OCI-LY1 (cell line): ENCODE data around the gene ZFP91.

Source experiments
- H2AFZ ChIP-seq: fragments of 200-600 bp; sonication (generic), shearing (Covaris generic); 2 replicates; pipeline ENCODE4 v1.6.0; 2014; ENCODE audit warnings: antibody characterized with exemption, mild to moderate bottlenecking, low read length
- H3F3A ChIP-seq: fragments of 200-600 bp; sonication (generic), shearing (Covaris generic); 2 replicates; pipeline ENCODE4 v1.6.0; 2014; ENCODE audit warnings: mild to moderate bottlenecking, antibody characterized with exemption, low read length, moderate library complexity; ENCODE audit not compliant: insufficient read depth
- H3K27ac ChIP-seq: fragments of 200-600 bp; sonication (generic); 2 replicates; pipeline ENCODE4 v1.5.1; 2014; ENCODE audit warnings: low read length, mixed run types, mild to moderate bottlenecking, low read depth; ENCODE audit not compliant: poor library complexity, severe bottlenecking
- H3K27me3 ChIP-seq: fragments of 200-600 bp; sonication (generic); 2 replicates; pipeline ENCODE4 v1.6.0; 2014; ENCODE audit warnings: antibody characterized with exemption, mild to moderate bottlenecking, low read length, moderate library complexity; ENCODE audit not compliant: insufficient read depth
- H3K36me3 ChIP-seq: fragments of 200-600 bp; sonication (generic); 2 replicates; pipeline ENCODE4 v1.6.1; 2014; ENCODE audit warnings: mild to moderate bottlenecking, antibody characterized with exemption, low read length, moderate library complexity, mixed read lengths; ENCODE audit not compliant: insufficient read depth
- H3K4me1 ChIP-seq: fragments of 200-600 bp; sonication (generic); 2 replicates; pipeline ENCODE4 v1.5.1; 2014; ENCODE audit warnings: mild to moderate bottlenecking, low read length, moderate library complexity; ENCODE audit not compliant: insufficient read depth, severe bottlenecking
- H3K4me2 ChIP-seq: fragments of 200-600 bp; sonication (generic), shearing (Covaris generic); 2 replicates; pipeline ENCODE4 v1.6.1; 2014; ENCODE audit warnings: low read length
- H3K4me3 ChIP-seq: fragments of 200-600 bp; sonication (generic); 2 replicates; pipeline ENCODE4 v1.5.1; 2014; ENCODE audit warnings: low read length, low read depth, mild to moderate bottlenecking, mixed read lengths; ENCODE audit not compliant: poor library complexity, severe bottlenecking
- H3K79me2 ChIP-seq: fragments of 200-600 bp; shearing (Covaris generic); 2 replicates; pipeline ENCODE4 v1.6.1; 2016; ENCODE audit warnings: mixed run types, low read length, mixed read lengths; ENCODE audit not compliant: insufficient read depth
- H3K9ac ChIP-seq: fragments of 200-600 bp; sonication (generic), shearing (Covaris generic); 2 replicates; pipeline ENCODE4 v1.6.1; 2014; ENCODE audit warnings: mild to moderate bottlenecking, low read length, mixed read lengths
- H3K9me2 ChIP-seq: fragments of 200-600 bp; sonication (generic), shearing (Covaris generic); 2 replicates; pipeline ENCODE4 v1.6.1; 2014; ENCODE audit warnings: low read depth, mild to moderate bottlenecking, low read length, mixed read lengths
- H3K9me3 ChIP-seq: fragments of 200-600 bp; shearing (Covaris generic); 2 replicates; pipeline ENCODE4 v1.6.1; 2014; ENCODE audit warnings: low read length, mixed read lengths
- H4K20me1 ChIP-seq: fragments of 200-600 bp; sonication (generic), shearing (Covaris generic); 2 replicates; pipeline ENCODE4 v1.6.0; 2016; ENCODE audit warnings: mild to moderate bottlenecking, low read length; ENCODE audit not compliant: insufficient read depth
- CTCF ChIP-seq: fragments of 200-600 bp; sonication (generic), shearing (Covaris generic); IDR thresholded peaks from 2 replicates; pipeline ENCODE4 v1.5.1; 2017; ENCODE audit warnings: mild to moderate bottlenecking, antibody characterized with exemption, low read length, moderate library complexity, mixed read lengths
- EZH2 ChIP-seq: fragments of 200-600 bp; sonication (generic), shearing (Covaris generic); IDR thresholded peaks from 2 replicates; pipeline ENCODE4 v1.8.0; 2017; ENCODE audit warnings: borderline replicate concordance, mixed run types, mild to moderate bottlenecking, antibody characterized with exemption, low read length, moderate library complexity, mixed read lengths

The ZFP91 gene

GRCh38 chr11:58641341-58641740 is 62.5 kb downstream of the ZFP91 start:
- TF ChIP-seq CTCF, result no peak
- no peak for TF ChIP-seq EZH2
- H3K4me2 ChIP-seq, result no peak overlapping the region
- H3K9me3 ChIP-seq, result peaks cover 6% of the 10 kb centered on the region; the same call in 1 of the 2 replicates
- H3K27me3 ChIP-seq, result no peaks in the 10 kb centered on the region
- H3K9me2 ChIP-seq, result no peaks in the 10 kb centered on the region
- H3K36me3 ChIP-seq, result no peaks in the 10 kb centered on the region
- H3F3A ChIP-seq, result no peaks in the 10 kb centered on the region
- H3K4me3 ChIP-seq, result no peak overlapping the region
- no peak overlapping the region for H2AFZ ChIP-seq
- H3K27ac ChIP-seq, result no peak overlapping the region
- no peaks in the 10 kb centered on the region for H4K20me1 ChIP-seq
- no peak overlapping the region for H3K9ac ChIP-seq
- H3K79me2 ChIP-seq, result no peaks in the 10 kb centered on the region
- H3K4me1 ChIP-seq, result no peaks in the 10 kb centered on the region

- Histone ChIP-seq H3K4me1 (no peaks in the 10 kb centered on the region), H3K27ac (no peak overlapping the region), H4K20me1 (no peaks in the 10 kb centered on the region), H3K9ac (no peak overlapping the region), H3K27me3 (no peaks in the 10 kb centered on the region), H3K36me3 (no peaks in the 10 kb centered on the region), H3K79me2 (no peaks in the 10 kb centered on the region), H3K9me3 (peaks cover 6% of the 10 kb centered on the region; the same call in 1 of the 2 replicates), H2AFZ (no peak overlapping the region), H3K4me2 (no peak overlapping the region), H3K9me2 (no peaks in the 10 kb centered on the region), H3K4me3 (no peak overlapping the region), H3F3A (no peaks in the 10 kb centered on the region)
- no peak for TF ChIP-seq EZH2
- TF ChIP-seq CTCF, result no peak
Measured at GRCh38 chr11:58641803-58642581, 63.1 kb downstream of the ZFP91 start.

- Histone ChIP-seq H4K20me1 (no peaks in the 10 kb centered on the region), H3F3A (no peaks in the 10 kb centered on the region), H3K79me2 (no peaks in the 10 kb centered on the region), H2AFZ (no peak overlapping the region), H3K27me3 (no peaks in the 10 kb centered on the region), H3K4me3 (no peak overlapping the region), H3K9me3 (peaks cover 6% of the 10 kb centered on the region; the same call in 1 of the 2 replicates), H3K36me3 (no peaks in the 10 kb centered on the region), H3K27ac (no peak overlapping the region), H3K9ac (no peak overlapping the region), H3K4me2 (no peak overlapping the region), H3K4me1 (no peaks in the 10 kb centered on the region), H3K9me2 (no peaks in the 10 kb centered on the region)
- no peak for TF ChIP-seq CTCF
- TF ChIP-seq EZH2, result no peak
Measured at GRCh38 chr11:58645854-58646253, 67.0 kb downstream of the ZFP91 start.
